SW480 (cell line): ENCODE data around the gene CARS1.

Source experiments
- DNase-seq: peaks from one replicate; pipeline ENCODE4 v3.0.0-alpha.2; 2016; ENCODE audit warnings: low spot score

Gene CARS1

DNA sequence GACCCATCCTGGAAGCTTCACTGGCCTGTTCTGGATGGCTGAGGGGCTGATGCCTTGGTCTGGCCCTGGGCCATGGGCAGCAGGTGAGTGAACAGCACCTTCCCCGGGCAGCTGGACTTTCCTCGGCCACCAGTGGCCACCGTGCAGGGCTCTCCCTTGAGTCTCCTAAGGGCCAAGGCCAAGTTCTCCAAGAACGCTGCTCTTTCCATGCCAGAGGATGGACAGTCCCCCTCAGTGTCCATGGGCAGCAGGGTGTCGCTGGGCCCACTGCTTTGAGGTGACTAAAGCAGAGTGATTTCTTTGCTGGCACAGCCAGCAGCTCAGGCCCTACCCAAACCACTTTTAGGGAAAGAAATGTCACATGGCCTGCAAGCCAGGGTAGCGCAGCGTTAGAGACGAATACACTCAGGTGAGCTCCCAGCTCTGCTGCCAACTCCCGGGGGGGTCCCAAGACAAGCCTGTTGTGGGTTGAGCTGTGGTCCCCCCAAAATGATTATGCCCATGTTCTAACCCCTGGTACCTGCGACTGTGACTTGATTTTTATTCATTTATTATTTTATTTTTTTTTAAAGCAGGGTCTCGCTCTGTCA lies 3.3 kb upstream of the CARS1 start:
- DNase-seq = no peak

- DNase-seq = no peak
Observed at GRCh38 chr11:3058753-3059664, 1.8 kb upstream of the CARS1 start.

DNA sequence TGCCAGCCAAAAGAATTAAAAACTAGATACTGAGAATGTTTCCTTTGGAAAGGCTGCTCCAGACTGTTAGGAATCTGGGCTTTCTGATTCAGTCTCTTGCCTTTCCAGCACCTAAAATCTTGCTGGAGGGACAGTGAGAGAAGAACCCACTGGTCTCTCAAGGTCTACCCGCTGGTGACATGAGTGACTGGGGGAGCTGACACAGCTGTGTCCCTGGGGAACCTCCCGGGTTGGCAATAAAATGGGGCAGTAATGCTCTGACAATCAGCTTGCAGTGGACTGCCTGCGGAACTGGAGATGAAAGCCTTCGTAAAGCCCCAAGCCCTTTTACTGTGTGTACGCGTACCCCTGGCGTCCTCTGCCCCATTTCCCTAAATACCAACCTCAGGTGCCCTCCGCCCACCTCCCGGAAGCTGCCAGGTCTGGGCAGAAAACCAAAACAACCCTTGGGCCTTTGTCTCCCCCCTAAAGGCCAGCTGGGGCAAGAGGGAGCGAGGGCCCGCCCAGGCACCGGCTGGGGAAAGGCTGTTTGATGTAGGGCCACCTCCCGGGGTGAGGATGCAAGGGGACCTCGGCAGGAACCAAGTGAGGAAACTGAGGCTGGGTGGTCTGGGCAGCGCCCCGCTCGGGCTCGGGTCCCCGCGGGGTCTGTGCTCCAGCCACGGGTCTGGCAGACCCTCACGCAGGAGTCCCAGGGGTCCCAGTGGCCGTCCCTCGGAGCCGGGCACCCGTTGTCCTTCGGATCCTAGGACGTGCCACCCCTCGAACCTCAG lies 741 bp downstream of the CARS1 start:
- peak; percentile 24 for DNase-seq

DNA sequence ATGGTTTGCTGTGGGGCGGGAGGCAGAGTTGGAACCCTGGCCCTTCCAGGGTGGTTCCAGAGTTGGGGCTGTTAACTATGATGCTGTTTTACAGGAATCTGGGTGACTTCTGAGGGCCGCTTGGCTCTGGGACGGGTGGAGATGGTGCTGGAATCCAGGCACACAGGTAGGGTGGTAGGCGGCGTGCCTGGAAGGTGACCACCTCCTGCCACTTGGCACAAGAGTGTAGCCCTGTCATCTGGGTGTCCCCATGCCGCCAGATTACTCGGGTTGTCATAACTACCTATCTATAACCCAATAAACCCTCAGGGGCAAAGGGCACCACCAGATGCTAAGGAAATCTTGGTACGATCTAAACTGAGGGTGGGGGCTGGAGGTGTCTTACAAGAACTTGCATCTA lies 1.3 kb downstream of the CARS1 start:
- no peak for DNase-seq

GRCh38 chr11:3052567-3052966 lies 4.7 kb downstream of the CARS1 start:
- no peak for DNase-seq

GRCh38 chr11:3052109-3052479 lies 5.1 kb downstream of the CARS1 start:
- no peak for DNase-seq

GRCh38 chr11:3051196-3052108 lies 5.8 kb downstream of the CARS1 start:
- DNase-seq = no peak

DNA sequence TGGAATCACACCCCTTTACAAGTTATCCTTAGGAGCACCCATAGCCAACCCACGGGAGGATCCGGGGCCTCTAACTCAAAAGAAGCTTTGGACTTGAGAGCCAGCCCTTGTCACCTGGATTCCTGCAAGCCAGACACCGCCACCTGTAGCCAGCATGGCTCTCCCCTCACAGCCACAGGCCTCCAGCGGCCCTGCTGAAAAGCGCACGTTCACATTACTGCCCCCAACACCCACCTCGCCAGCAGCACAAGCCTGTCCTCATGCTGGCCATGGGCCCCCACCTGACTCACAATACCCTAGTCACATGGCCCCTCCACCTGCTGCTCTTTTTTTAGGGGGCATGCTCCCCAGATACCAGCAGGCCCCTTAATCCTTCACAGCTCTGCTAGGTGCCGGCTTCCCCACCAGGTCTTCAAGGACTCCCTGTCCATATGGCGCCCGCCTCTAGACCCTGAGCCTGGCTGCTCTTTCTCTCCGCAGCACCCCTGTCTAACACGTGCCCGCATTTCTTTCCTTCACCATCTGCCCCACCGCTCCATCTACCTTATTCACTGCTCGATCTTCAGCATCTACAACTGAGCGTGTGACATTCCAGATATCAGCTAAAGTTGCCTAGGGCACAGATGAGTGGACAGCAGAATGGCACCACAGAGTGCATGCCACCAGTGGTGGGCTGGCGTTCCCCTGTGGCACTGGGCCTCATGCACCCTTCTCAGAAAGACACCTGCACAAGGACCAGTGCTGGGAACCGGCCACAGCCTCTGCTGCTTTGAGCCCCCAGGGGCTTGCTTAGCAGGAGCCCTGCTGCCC lies 6.6 kb downstream of the CARS1 start:
- no peak for DNase-seq

DNA sequence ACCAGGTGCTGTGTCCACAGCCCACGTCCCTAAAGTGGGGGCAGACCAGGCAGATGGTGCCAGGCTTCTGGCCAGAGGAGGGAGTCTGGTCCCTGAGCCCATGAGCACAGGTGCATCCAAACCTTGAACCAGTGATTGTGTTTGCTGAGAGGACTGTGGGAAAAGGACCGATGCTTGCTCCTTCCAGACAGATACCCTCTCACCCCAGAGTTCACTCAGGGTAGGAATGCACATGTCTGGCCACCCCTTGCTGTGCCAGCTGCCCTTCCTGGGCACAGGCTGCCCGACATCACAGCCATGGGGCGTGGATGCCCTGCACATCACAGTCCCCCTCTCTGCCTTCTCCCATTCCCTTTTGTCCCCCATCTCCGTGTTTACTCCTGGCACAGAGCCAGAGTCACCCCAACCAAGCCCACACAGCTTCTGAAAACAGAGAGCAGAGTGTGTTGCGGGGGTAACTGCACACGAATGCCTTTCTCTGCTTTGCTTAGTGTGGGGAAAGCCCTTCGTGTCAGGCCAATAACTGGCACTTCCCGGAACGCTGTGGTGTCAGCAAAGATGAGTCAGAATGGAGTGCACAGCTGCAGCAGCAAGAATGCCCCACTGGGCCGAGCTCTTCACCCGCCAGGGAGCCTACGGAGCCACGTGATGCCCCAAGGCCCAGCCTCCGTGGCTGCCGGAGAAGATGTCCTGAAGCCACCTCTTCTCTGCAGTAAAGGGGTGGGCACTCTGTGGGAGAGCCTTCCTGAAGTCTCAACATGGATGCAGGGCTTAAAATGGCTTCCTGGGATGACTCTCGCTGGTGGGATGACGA lies 7.6 kb downstream of the CARS1 start:
- DNase-seq = peak; percentile 83

DNA sequence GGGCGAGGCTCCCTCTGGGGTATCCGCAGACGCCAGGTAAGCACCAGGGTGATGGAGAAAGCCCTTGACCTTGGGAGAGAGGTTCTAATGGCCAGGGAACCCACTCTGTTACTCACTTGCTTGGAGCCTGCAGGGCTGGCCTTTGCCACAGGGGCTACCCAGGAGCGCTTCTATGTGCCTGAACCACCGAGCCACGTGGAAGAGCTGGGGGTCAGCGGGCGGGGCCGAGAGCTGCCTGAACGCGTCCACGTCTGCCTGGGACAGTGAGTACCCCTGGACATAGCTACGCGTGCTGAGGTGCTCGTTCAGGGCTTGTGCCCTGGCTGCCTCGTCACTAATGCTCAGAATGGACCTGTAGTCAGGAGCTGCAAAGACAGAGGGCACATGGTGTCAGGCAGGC lies 9.6 kb downstream of the CARS1 start:
- no peak for DNase-seq

- DNase-seq = no peak
Observed at GRCh38 chr11:3046641-3047040, 10.6 kb downstream of the CARS1 start.

DNA sequence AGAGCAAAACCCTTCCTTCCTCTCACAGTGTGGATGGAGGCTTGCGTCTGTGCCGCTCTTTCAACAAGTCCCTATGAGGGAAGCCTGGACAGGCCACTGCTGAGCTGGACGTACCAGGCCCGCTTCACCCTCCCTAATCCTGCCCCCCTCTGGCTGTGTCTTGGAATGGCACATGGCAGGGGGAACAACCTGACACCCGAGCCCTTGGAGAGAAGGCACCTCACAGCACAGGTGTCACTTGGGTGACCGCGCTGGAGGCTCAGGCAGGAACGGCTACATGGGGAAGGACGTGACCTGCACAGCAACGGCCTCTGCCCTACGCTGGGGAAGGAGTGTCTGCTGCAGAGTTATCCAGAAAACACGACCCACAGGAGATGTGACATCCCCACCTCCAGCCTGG lies 11.0 kb downstream of the CARS1 start:
- DNase-seq = no peak

GRCh38 chr11:3044915-3045314 lies 12.3 kb downstream of the CARS1 start:
- DNase-seq = no peak

GRCh38 chr11:3044004-3044403 lies 13.2 kb downstream of the CARS1 start:
- DNase-seq = no peak

DNA sequence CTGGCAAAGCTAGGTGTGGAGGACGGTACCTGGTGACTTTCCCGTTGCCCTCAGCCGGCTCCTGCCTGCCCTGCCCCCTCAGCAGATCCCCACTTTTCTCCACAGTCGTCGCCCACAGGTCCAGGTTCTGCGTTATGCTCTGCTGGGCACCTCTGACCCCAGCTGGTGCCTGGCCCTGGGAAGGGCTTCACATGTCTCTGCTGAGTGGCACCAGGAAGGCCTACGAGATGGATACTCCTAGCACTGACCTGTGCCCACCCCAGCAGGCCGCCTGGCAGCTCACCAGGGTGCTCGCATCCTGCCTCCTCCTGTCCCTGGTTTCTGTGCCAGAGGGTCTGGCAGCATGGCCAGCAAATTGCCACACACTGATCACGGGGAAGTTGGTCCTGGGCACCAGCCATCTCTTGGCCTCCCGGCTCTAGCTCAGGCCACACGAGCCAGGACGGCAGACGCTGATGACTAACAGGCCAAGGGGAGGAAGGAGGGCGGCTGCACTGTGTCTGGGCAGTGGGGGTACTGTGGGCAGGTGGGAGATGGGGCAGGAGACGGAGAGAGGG lies 13.8 kb downstream of the CARS1 start:
- DNase-seq = no peak

GRCh38 chr11:3042496-3043314 lies 14.5 kb downstream of the CARS1 start:
- DNase-seq = no peak

DNA sequence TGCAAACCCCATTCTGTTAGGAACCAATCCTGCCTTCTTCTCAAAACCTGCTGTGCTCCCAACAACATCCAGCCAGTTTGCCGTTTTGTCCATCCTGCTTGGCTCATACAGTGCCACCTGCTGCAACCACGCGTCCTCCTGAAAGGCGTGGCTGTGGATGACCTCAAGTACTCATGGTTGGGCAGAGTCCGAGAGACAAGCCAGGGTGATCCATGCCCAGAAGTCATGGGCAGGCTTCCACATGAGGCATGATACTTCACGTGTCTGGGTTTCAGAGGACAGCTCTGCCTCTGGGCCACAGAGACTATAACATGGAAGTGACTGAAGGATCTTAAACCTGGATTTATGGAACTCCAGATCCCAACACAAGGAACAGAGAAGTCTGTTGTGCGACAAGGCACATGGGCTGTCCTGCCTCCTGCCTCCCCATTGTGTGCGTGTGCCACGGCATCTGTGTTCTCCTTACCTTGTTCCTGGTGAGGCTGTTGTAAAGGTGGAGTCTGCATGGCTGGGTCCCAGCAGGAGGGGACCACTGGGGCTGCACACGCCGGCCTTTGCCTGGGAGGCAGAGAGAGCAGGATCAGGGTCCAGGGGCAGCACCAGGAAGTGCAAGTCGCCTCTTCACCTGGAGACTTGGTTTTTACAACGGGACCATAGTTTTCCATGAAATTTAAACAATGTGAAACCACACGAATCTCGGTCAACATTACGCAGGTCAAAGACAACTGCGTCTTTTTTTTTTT lies 15.4 kb downstream of the CARS1 start:
- DNase-seq = no peak

DNA sequence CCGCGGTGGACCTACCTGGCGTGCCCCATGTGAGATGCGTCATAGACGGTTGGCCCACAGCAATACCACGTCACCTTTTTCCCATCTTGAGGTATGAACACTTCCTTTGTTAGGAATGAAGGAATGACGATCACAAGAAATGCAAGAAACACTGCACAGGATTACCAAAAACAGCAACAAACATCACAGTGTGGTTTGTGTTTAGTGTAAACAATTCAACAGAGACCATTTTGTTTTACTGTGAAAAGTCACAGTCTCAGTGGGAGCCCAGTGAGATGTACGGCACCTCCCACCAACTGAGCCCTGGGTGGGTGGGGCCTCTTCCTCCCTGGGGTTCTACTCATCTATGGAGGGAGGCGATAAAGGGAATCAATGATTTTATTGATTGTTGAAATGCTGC lies 16.3 kb downstream of the CARS1 start:
- no peak for DNase-seq
